WTC11 (cell line): ENCODE measurements around the gene PUDP. TPM values are rescaled to one million over a fixed set of nuclear protein-coding genes. Genes with fewer than 3 reads are reported as not detected.

Experiments
- ATAC-seq: fragments of 200-7000 bp; cut with Tn5 transposase; 2 replicates; pipeline ENCODE4 v1.10.0; 2021; ENCODE audit warnings: mild to moderate bottlenecking, moderate library complexity
- CTCF ChIA-PET: fragments of 300-600 bp; sonication (Branson Sonifier 250); formaldehyde crosslinking; loops from one replicate; lab custom pipeline; 2021; ENCODE audit warnings: antibody characterized with exemption; lab: Charles Lee
- POLR2A ChIA-PET: fragments of 350-600 bp; sonication (Branson Sonifier 250); formaldehyde crosslinking; loops from one replicate; lab custom pipeline; 2021; ENCODE audit warnings: antibody characterized with exemption; lab: Charles Lee
- DNase-seq: peaks from one replicate; pipeline ENCODE4 v3.0.0; 2021; ENCODE audit warnings: low spot score
- H3K27ac Mint-ChIP-seq: 2 replicates; pipeline ENCODE4 v1.8.0; 2021; ENCODE audit warnings: mixed read lengths
- H3K27me3 Mint-ChIP-seq: 2 replicates; pipeline ENCODE4 v1.8.0; 2021; ENCODE audit warnings: low read depth, mild to moderate bottlenecking, moderate library complexity, mixed read lengths
- H3K36me3 Mint-ChIP-seq: 2 replicates; pipeline ENCODE4 v1.8.0; 2021; ENCODE audit warnings: mixed read lengths
- H3K4me1 Mint-ChIP-seq: 2 replicates; pipeline ENCODE4 v1.8.0; 2022; ENCODE audit warnings: mixed read lengths
- H3K4me3 Mint-ChIP-seq: 2 replicates; pipeline ENCODE4 v1.8.0; 2021; ENCODE audit warnings: mild to moderate bottlenecking, moderate library complexity, mixed read lengths
- H3K9me3 Mint-ChIP-seq: 2 replicates; pipeline ENCODE4 v1.8.0; 2021; ENCODE audit warnings: mixed read lengths
- CBFB ChIP-seq: sonication (generic); formaldehyde crosslinking; IDR thresholded peaks from 2 replicates; pipeline ENCODE4 v1.8.1; 2022; ENCODE audit warnings: mild to moderate bottlenecking, low read depth, missing genetic modification reagents
- E2F1 ChIP-seq: sonication (generic); formaldehyde crosslinking; IDR thresholded peaks from 2 replicates; pipeline ENCODE4 v1.8.0; 2022; ENCODE audit warnings: mild to moderate bottlenecking, missing genetic modification reagents
- EMX1 ChIP-seq: fragments of 250-450 bp; sonication (Bioruptor Pico); IDR thresholded peaks from 2 replicates; pipeline ENCODE4 v1.8.0; 2021; ENCODE audit warnings: mild to moderate bottlenecking
- IRF2 ChIP-seq: sonication (generic); formaldehyde crosslinking; IDR thresholded peaks from 2 replicates; pipeline ENCODE4 v1.8.0; 2022; ENCODE audit warnings: low read depth, missing genetic modification reagents, borderline replicate concordance
- JAZF1 ChIP-seq: fragments of 250-450 bp; sonication (Bioruptor Pico); IDR thresholded peaks from 2 replicates; pipeline ENCODE4 v1.9.0; 2021; ENCODE audit warnings: moderate library complexity, mild to moderate bottlenecking, inconsistent platforms
- JUN ChIP-seq: sonication (generic); formaldehyde crosslinking; IDR thresholded peaks from 2 replicates; pipeline ENCODE4 v1.8.0; 2023; ENCODE audit warnings: mild to moderate bottlenecking, missing genetic modification reagents
- MAX ChIP-seq: sonication (generic); formaldehyde crosslinking; IDR thresholded peaks from 2 replicates; pipeline ENCODE4 v1.8.0; 2022; ENCODE audit warnings: mild to moderate bottlenecking, missing genetic modification reagents
- PREB ChIP-seq: sonication (generic); formaldehyde crosslinking; IDR thresholded peaks from 2 replicates; pipeline ENCODE4 v1.8.1; 2022; ENCODE audit warnings: mild to moderate bottlenecking, missing genetic modification reagents, moderate library complexity, borderline replicate concordance
- SMAD3 ChIP-seq: sonication (generic); formaldehyde crosslinking; IDR thresholded peaks from 2 replicates; pipeline ENCODE4 v1.8.0; 2022; ENCODE audit warnings: missing genetic modification reagents, mild to moderate bottlenecking, borderline replicate concordance
- SP1 ChIP-seq: sonication (generic); formaldehyde crosslinking; conservative IDR thresholded peaks from 2 replicates; pipeline ENCODE4 v1.8.1; 2022; ENCODE audit warnings: missing genetic modification reagents
- TCF7 ChIP-seq: sonication (generic); formaldehyde crosslinking; IDR thresholded peaks from 2 replicates; pipeline ENCODE4 v1.8.0; 2022; ENCODE audit warnings: mild to moderate bottlenecking, low read depth, missing genetic modification reagents, moderate library complexity
- TEAD4 ChIP-seq: sonication (generic); formaldehyde crosslinking; IDR thresholded peaks from 2 replicates; pipeline ENCODE4 v1.8.0; 2022; ENCODE audit warnings: mild to moderate bottlenecking, missing genetic modification reagents
- ZNF396 ChIP-seq: fragments of 250-450 bp; sonication (Bioruptor Pico); IDR thresholded peaks from 2 replicates; pipeline ENCODE4 v1.8.0; 2021; ENCODE audit warnings: mild to moderate bottlenecking, moderate library complexity, borderline replicate concordance
- total RNA-seq: library from RNA; stranded (reverse); gene quantifications from 3 replicates; pipeline ENCODE4 v1.2.3, GENCODE V29; 2021
- TF ChIP-seq, protein P1 (sequence below): sonication (generic); formaldehyde crosslinking; IDR thresholded peaks from 2 replicates; pipeline ENCODE4 v1.8.1; 2023; ENCODE audit warnings: mild to moderate bottlenecking, missing genetic modification reagents, borderline replicate concordance
- TF ChIP-seq, protein P2 (sequence below): fragments of 250-450 bp; sonication (Bioruptor Pico); IDR thresholded peaks from 2 replicates; pipeline ENCODE4 v1.9.0; 2021; ENCODE audit warnings: moderate library complexity, mild to moderate bottlenecking, inconsistent platforms, borderline replicate concordance
- TF ChIP-seq, protein P3 (sequence below): fragments of 250-450 bp; sonication (Bioruptor Pico); IDR thresholded peaks from 2 replicates; pipeline ENCODE4 v2.1.2; 2022; ENCODE audit warnings: mild to moderate bottlenecking, moderate library complexity

Gene PUDP
- total RNA-seq, 1 experiment from 2014 or later: 20.8 TPM

DNA sequence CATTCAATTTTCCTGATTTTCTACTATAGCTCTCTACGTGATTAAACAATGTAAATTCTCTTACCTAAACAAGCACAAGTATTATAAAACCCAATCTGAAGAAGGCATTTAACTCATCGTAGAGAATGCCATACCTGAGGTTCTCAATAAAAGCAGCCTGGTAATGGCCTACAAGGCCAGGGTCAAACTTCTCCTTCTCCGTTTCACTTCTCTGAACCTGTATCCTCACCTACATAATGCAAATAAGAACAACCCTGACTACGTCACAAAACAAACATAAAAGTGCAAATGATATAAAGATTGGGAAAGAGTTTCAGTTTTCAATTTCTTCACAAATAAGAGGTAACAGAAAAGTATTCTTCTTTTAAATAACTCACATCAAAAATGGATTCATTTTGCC, 56.0 kb downstream of the PUDP start (continued):
- TF ChIP-seq, protein P1, sequence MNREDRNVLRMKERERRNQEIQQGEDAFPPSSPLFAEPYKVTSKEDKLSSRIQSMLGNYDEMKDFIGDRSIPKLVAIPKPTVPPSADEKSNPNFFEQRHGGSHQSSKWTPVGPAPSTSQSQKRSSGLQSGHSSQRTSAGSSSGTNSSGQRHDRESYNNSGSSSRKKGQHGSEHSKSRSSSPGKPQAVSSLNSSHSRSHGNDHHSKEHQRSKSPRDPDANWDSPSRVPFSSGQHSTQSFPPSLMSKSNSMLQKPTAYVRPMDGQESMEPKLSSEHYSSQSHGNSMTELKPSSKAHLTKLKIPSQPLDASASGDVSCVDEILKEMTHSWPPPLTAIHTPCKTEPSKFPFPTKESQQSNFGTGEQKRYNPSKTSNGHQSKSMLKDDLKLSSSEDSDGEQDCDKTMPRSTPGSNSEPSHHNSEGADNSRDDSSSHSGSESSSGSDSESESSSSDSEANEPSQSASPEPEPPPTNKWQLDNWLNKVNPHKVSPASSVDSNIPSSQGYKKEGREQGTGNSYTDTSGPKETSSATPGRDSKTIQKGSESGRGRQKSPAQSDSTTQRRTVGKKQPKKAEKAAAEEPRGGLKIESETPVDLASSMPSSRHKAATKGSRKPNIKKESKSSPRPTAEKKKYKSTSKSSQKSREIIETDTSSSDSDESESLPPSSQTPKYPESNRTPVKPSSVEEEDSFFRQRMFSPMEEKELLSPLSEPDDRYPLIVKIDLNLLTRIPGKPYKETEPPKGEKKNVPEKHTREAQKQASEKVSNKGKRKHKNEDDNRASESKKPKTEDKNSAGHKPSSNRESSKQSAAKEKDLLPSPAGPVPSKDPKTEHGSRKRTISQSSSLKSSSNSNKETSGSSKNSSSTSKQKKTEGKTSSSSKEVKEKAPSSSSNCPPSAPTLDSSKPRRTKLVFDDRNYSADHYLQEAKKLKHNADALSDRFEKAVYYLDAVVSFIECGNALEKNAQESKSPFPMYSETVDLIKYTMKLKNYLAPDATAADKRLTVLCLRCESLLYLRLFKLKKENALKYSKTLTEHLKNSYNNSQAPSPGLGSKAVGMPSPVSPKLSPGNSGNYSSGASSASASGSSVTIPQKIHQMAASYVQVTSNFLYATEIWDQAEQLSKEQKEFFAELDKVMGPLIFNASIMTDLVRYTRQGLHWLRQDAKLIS: no peak
- TF ChIP-seq, protein P2, sequence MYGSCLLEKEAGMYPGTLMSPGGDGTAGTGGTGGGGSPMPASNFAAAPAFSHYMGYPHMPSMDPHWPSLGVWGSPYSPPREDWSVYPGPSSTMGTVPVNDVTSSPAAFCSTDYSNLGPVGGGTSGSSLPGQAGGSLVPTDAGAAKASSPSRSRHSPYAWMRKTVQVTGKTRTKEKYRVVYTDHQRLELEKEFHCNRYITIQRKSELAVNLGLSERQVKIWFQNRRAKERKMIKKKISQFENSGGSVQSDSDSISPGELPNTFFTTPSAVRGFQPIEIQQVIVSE (CRISPR knock-in tag): no peak
- no peak for TF ChIP-seq EMX1 (CRISPR knock-in tag)
- TF ChIP-seq JAZF1 (CRISPR knock-in tag): no peak
- no peak for TF ChIP-seq CBFB (CRISPR knock-in tag)

DNA sequence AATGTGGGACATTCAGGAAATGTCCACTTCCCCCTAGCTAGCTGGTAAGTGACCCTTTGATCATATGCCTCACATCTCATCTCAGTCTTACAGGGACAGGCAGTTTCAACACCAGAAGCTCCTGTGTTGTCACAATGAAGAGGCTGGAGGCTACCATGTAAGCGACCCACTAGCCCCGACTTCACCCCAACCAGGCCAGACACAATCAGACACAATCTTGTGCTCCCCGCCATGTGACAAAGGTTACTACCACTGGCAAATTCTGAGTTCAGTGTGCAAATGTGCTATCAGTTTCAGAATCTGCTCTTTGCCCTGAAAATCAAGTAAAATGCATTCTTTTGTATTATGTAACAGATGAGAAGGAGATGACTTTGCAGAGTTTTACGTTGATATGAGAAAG, 57.3 kb downstream of the PUDP start:
- Mint-ChIP-seq H3K9me3 (no peaks in the 10 kb centered on the region), H3K27ac (no peak overlapping the region; the same call in 1 of the 2 replicates), H3K36me3 (no peaks in the 10 kb centered on the region), H3K4me3 (no peak overlapping the region), H3K4me1 (peaks cover 32% of the 10 kb centered on the region), H3K27me3 (no peaks in the 10 kb centered on the region)
- CTCF ChIA-PET: no interaction called here
- TF ChIP-seq SP1 (no peak), PREB (CRISPR knock-in tag) (no peak), SMAD3 (CRISPR knock-in tag) (no peak), E2F1 (CRISPR knock-in tag) (no peak), MAX (CRISPR knock-in tag) (no peak), TCF7 (no peak), CBFB (CRISPR knock-in tag) (no peak), TEAD4 (CRISPR knock-in tag) (no peak), ZNF396 (CRISPR knock-in tag) (no peak), IRF2 (CRISPR knock-in tag) (no peak), JUN (CRISPR knock-in tag) (no peak)
- TF ChIP-seq, protein P3, sequence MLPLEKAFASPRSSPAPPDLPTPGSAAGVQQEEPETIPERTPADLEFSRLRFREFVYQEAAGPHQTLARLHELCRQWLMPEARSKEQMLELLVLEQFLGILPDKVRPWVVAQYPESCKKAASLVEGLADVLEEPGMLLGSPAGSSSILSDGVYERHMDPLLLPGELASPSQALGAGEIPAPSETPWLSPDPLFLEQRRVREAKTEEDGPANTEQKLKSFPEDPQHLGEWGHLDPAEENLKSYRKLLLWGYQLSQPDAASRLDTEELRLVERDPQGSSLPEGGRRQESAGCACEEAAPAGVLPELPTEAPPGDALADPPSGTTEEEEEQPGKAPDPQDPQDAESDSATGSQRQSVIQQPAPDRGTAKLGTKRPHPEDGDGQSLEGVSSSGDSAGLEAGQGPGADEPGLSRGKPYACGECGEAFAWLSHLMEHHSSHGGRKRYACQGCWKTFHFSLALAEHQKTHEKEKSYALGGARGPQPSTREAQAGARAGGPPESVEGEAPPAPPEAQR (CRISPR knock-in tag): no peak
- DNase-seq: no peak
- POLR2A ChIA-PET: no interaction called here
- ATAC-seq: no peak
